Heart right ventricle (tissue), 16 donors: Measurements from ENCODE around the gene MAPK7. TPM values are rescaled to one million over a fixed set of nuclear protein-coding genes. Genes with fewer than 3 reads are reported as not detected.

Experiments used
- ATAC-seq, 8 donors: fragments of 200-7000 bp; cut with Tn5 transposase; one replicate each; pipeline ENCODE4 v1.9.1; 2020; ENCODE audit warnings: mild to moderate bottlenecking in 8 of 8, moderate library complexity in 8 of 8, moderate number of reproducible peaks in 1 of 8
- DNase-seq, 2 donors: peaks; one replicate each; pipeline ENCODE4 v3.0.0-alpha.2; 2020
- H3K27ac ChIP-seq, 10 donors: fragments of 200-600 bp; sonication (generic) in 2 of 10; one replicate each; pipeline versions ENCODE4 v1.5.0 to v1.8.0; 2020 to 2022; ENCODE audit warnings: mild to moderate bottlenecking in 3 of 10
- H3K27me3 ChIP-seq, 7 donors: fragments of 200-600 bp; one replicate each; pipeline ENCODE4 v1.8.0; 2021 to 2022; ENCODE audit warnings: mild to moderate bottlenecking in 2 of 7
- H3K36me3 ChIP-seq, 9 donors: fragments of 200-600 bp; sonication (generic) in 1 of 9; one replicate each; pipeline versions ENCODE4 v1.5.0 to v1.8.0; 2020 to 2022; ENCODE audit warnings: mild to moderate bottlenecking in 2 of 9
- H3K4me1 ChIP-seq, 9 donors: fragments of 200-600 bp; sonication (generic) in 1 of 9; one replicate each; pipeline versions ENCODE4 v1.5.0 to v1.8.0; 2020 to 2022; ENCODE audit warnings: mild to moderate bottlenecking in 4 of 9
- H3K4me3 ChIP-seq, 10 donors: fragments of 200-600 bp; sonication (generic) in 2 of 10; one replicate each; pipeline versions ENCODE4 v1.5.0 to v1.8.0; 2020 to 2022; ENCODE audit warnings: mild to moderate bottlenecking in 7 of 10, moderate library complexity in 2 of 10
- H3K9me3 ChIP-seq, 11 donors: fragments of 200-600 bp in 10 of 11; sonication (generic) in 2 of 11; one replicate each; pipeline versions ENCODE4 v1.5.0 to v1.8.0; 2013 to 2022; ENCODE audit warnings: mild to moderate bottlenecking in 2 of 11, control low read depth in 1 of 11, moderate library complexity in 1 of 11
- WGBS, 2 donors: extraction: QIAGEN DNeasy Blood & Tissue Kit; methylation state at CpG; one replicate each; pipeline ENCODE4 v1.1.7; 2013; ENCODE audit warnings: inconsistent platforms in 1 of 2; 5-methylcytosine and 5-hydroxymethylcytosine counted together
- intact Hi-C, 10 donors: fragments of 100-400 bp; cut with DNase I; formaldehyde crosslinking; loops; one replicate each; pipeline versions ENCODE4 v1.11.1 to v1.14.2; 2022
- polyA plus RNA-seq, 2 donors: library from polyadenylated mRNA; stranded (reverse); fragments of 200-250 nt; gene quantifications; one replicate each; pipeline ENCODE4 v1.2.3, GENCODE V29; 2013
- total RNA-seq, 10 donors: library from RNA; stranded (reverse); fragmentation: NEBNext Ultra II Directional in 3 of 10; extraction: Animal tissue kit (Norgen Biotek cat#: 25700) in 3 of 10; gene quantifications; one replicate each; pipeline versions ENCODE4 v1.2.1 to v1.2.4, GENCODE V29; 2021 to 2023
- TF ChIP-seq, protein P1 (sequence below), 9 donors: fragments of 200-600 bp; sonication (generic) in 2 of 9; IDR thresholded peaks; one replicate each; pipeline versions ENCODE4 v1.5.0 to v1.8.0; 2021 to 2022; ENCODE audit warnings: antibody characterized with exemption in 9 of 9, mild to moderate bottlenecking in 5 of 9, moderate library complexity in 1 of 9
- donor health status: Arrhythmogenic right ventricular cardiomyopathy.
- donor health status: ischemic (EF 13 %, LVEDD 7.1; RV severe dilation, severe dysfunction).
- donor health status: healthy with polysubstance abuse.
- donor health status: DM: no; HTN: yes; CAD: no.
- donor health status: DM: no; HTN: no; CAD: no.
- donor health status: ischemic (EF 25% LVEDD 6.9; RV normal size, moderate dysfunction).
- donor health status: ischemic (EF 25% LVEDD 5.7; RV mildly dilated, moderate dysfunction).
- donor health status: healthy.
- donor health status: DM: yes; HTN: yes; CAD: no.
- donor health status: Ischemic cardiomyopathy.
- donor health status: ischemic (EF 35%, LVEDD 5.7; RV mildly dilated, moderate dysfunction).
- donor health status: nonischemic (EF 11% LVEDD 7.7; RV severe dilation, severe dysfunction).
- donor health status: DM: yes; HTN: yes; CAD: no.
- donor health status: PGD.
- donor health status: ischemic (EF 29% LVEDD 5.4; RV normal size, mild dysfunction).
- donor health status: nonischemic (EF 23%, LVEDD 6.1; RV moderate dilation, normal function).

The MAPK7 gene
- total and polyA plus RNA-seq, 12 donors, result 7.3 to 16.6 (median 11.4) TPM

- TF ChIP-seq, protein P1, sequence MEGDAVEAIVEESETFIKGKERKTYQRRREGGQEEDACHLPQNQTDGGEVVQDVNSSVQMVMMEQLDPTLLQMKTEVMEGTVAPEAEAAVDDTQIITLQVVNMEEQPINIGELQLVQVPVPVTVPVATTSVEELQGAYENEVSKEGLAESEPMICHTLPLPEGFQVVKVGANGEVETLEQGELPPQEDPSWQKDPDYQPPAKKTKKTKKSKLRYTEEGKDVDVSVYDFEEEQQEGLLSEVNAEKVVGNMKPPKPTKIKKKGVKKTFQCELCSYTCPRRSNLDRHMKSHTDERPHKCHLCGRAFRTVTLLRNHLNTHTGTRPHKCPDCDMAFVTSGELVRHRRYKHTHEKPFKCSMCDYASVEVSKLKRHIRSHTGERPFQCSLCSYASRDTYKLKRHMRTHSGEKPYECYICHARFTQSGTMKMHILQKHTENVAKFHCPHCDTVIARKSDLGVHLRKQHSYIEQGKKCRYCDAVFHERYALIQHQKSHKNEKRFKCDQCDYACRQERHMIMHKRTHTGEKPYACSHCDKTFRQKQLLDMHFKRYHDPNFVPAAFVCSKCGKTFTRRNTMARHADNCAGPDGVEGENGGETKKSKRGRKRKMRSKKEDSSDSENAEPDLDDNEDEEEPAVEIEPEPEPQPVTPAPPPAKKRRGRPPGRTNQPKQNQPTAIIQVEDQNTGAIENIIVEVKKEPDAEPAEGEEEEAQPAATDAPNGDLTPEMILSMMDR (IDR thresholded peaks at IDR 0.05), result no peak
- intact Hi-C loops, result no loop called here
- Histone ChIP-seq H3K27ac (no peak overlapping the region), H3K9me3 (no peaks in the 10 kb centered on the region), H3K36me3 (peaks cover 0 to 68% (median 25%) of the 10 kb centered on the region in 9 donors), H3K4me1 (peaks cover 14 to 69% (median 50%) of the 10 kb centered on the region in 9 donors), H3K27me3 (no peaks in the 10 kb centered on the region), H3K4me3 (no peak overlapping the region)
- DNase-seq (no peak), ATAC-seq (no peak)
- WGBS, 2 donors, result 92 to 94% methylated on average over 30 to 31 of the region's 31 CpGs
These were observed 3.6 kb downstream of the MAPK7 start for GRCh38 chr17:19381741-19382444.

DNA sequence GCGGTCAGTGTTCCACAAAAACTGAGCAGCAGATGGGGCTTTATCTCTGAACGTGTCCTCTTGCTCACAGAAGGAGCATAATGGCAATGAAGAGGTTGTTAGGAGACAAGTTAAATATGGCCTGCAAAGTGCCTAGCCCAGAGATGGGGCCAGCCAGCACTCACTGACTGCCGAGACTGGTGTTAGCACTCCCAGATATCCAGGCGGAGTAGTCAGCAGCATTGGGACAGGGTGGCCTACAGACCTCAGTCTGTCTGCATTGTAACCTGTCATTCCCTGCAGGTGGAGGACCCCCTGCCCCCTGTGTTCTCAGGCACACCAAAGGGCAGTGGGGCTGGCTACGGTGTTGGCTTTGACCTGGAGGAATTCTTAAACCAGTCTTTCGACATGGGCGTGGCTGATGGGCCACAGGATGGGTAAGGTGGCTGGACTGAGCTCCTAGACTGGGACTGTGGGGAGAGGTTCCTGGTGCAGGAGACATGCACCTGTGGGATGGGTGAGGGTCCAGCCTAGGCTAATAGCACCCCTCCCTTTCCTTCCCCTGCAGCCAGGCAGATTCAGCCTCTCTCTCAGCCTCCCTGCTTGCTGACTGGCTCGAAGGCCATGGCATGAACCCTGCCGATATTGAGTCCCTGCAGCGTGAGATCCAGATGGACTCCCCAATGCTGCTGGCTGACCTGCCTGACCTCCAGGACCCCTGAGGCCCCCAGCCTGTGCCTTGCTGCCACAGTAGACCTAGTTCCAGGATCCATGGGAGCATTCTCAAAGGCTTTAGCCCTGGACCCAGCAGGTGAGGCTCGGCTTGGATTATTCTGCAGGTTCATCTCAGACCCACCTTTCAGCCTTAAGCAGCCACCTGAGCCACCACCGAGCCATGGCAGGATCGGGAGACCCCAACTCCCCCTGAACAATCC lies 4.5 kb downstream of the MAPK7 start:
- intact Hi-C loops, result no loop called here
- H3K4me1 ChIP-seq, result peaks cover 12 to 73% (median 51%) of the 10 kb centered on the region in 9 donors
- DNase-seq, result no peak
- H3K27me3 ChIP-seq, result no peaks in the 10 kb centered on the region
- peaks cover 0 to 68% (median 25%) of the 10 kb centered on the region in 9 donors for H3K36me3 ChIP-seq
- no peak overlapping the region for H3K27ac ChIP-seq
- TF ChIP-seq, protein P1 (IDR thresholded peaks at IDR 0.05), result no peak
- H3K4me3 ChIP-seq, result no peak overlapping the region
- WGBS, 2 donors, result 85 to 88% methylated on average over 13 of the region's 13 CpGs
- no peaks in the 10 kb centered on the region for H3K9me3 ChIP-seq
- ATAC-seq, result no peak

DNA sequence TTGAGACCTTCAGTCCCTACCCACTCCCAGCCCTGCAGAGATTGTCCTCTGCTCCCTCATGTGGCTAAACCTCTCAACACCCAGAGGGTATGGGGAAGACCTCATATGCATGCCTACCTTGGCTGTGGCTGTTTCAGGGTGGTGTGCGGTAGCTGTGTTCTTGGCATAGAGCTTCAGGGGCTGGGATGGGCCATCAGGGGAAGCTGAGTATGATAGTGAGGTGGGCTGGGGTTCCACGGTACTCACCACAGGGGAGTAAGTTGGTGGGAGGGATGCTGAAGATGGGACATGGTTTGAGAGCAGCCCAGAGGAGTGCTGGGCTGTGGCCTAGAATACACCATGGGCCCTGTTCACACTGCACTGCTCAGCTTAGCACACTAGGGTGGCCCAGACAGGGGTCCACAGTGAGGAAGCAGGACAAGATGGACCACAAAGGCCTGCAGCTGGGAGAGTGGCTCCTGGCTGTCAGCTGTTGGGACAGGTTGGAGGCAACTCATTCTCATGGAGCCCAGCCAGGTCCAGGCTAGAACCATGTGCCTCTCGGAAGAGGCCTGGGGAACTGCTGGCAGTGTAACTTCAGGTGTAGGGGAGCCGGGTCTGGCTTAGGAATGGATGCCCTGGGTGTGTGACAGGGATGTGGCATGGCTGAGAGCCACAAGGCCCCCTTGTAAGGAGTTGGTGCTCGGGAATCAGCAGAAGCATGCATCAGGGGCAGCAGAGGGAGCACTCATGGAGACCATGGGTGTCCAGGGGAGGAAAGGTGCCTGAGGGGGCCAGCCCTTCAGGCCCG lies 5.6 kb downstream of the MAPK7 start:
- H3K4me1 ChIP-seq, result peaks cover 12 to 81% (median 56%) of the 10 kb centered on the region in 9 donors
- no peaks in the 10 kb centered on the region for H3K9me3 ChIP-seq
- intact Hi-C loops, result no loop called here
- no peaks in the 10 kb centered on the region for H3K27me3 ChIP-seq
- H3K27ac ChIP-seq, result peak overlapping the region; percentile 35 to 93 (median 76)
- H3K36me3 ChIP-seq, result peaks cover 0 to 68% (median 25%) of the 10 kb centered on the region in 9 donors
- TF ChIP-seq, protein P1 (IDR thresholded peaks at IDR 0.05), result no peak
- DNase-seq (peak in 1 of 2 donors; percentile 35), ATAC-seq (no peak)
- no peak overlapping the region for H3K4me3 ChIP-seq
- 71 to 72% methylated on average over 6 of the region's 6 CpGs for WGBS, 2 donors
